Stomach (tissue), 4 donors: ENCODE measurements around the gene ORM1.

Experiments used
- POLR2A ChIP-seq, 4 donors: fragments of 450-650 bp; IDR thresholded peaks; one replicate each; pipeline ENCODE4 v1.6.1; 2016; ENCODE audit warnings: antibody characterized with exemption in 4 of 4, control low read depth in 2 of 4, mild to moderate bottlenecking in 1 of 4, moderate library complexity in 1 of 4
- POLR2AphosphoS5 ChIP-seq, 3 donors: sonication (generic); formaldehyde crosslinking; IDR thresholded peaks; one replicate each; pipeline ENCODE4 v1.6.1; 2016; ENCODE audit warnings: antibody characterized with exemption in 3 of 3

DNA sequence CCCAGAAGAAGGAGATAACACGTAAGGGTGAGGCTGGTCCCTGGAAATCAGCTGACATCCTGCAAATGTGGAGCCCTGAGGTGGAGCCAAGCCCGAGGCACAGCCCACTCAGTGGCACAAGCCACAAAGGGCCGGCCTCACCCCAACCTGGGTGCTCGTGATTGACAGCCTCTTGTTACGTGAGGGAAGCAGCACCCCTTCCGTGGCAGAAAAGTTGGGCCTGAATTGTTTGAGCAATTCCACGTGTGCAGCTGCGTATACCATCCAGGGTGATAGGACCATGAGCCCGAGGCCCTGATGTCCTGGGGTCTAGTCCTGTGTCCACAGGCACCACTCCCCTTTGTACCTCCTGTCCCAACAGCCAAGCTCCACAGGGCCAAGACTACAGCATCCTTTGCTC is 11.6 kb downstream of the ORM1 start:
- TF ChIP-seq POLR2AphosphoS5 (IDR thresholded peaks at IDR 0.05) (no peak), POLR2A (IDR thresholded peaks at IDR 0.05) (no peak)
